ENCODE data around the gene PTPN4. TPM values are rescaled to one million over a fixed set of nuclear protein-coding genes. Genes with fewer than 3 reads are reported as not detected.

PTPN4 gene
- total RNA-seq, 1 donor from 2014 or later: 6.4 TPM

DNA sequence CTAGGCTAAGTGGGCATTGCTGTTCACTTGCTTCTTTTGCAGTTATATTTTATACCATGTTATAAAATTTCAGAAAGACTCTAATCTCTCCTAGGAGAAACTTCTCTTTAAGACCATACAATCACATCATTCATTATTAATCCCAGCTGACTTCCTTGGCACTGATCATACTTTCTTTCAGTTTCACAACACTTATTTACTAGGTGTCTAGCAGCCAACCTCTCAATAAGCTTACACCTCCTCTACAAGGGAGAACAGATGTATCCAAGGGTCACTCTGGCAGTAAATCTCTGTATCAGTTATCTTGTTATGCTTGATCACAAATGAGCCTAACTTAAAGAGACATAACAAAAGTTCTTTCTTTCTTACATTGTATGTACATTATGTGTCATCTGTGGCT is 183.3 kb downstream of the PTPN4 start:
- no peak overlapping the region for H3K4me3 ChIP-seq (ENCODE audit: low read depth, low read length)
- DNase-seq (ENCODE audit: low read depth): no peak
- TF ChIP-seq, protein P1, sequence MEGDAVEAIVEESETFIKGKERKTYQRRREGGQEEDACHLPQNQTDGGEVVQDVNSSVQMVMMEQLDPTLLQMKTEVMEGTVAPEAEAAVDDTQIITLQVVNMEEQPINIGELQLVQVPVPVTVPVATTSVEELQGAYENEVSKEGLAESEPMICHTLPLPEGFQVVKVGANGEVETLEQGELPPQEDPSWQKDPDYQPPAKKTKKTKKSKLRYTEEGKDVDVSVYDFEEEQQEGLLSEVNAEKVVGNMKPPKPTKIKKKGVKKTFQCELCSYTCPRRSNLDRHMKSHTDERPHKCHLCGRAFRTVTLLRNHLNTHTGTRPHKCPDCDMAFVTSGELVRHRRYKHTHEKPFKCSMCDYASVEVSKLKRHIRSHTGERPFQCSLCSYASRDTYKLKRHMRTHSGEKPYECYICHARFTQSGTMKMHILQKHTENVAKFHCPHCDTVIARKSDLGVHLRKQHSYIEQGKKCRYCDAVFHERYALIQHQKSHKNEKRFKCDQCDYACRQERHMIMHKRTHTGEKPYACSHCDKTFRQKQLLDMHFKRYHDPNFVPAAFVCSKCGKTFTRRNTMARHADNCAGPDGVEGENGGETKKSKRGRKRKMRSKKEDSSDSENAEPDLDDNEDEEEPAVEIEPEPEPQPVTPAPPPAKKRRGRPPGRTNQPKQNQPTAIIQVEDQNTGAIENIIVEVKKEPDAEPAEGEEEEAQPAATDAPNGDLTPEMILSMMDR (conservative IDR thresholded peaks at IDR 0.05; ENCODE audit: low read depth, low read length): no peak

DNA sequence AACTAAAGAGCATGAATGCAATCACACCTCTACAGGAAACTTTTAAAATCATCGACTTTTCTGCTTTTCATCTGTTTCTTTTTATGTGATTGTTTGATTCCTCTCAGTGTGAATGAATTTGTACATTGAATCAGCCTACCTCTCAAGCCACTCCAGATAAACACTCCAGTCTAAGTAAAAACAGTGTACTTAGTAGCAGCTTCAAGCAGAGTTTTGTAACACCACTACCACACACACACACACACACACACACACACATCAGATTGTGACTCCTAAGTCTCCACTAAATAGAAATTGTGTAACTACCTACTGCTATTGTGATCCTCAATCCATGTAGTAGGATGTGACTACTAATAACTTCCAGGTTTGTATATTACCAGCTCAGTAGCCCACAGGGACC is 187.8 kb downstream of the PTPN4 start:
- H3K4me3 ChIP-seq (ENCODE audit: low read depth, low read length): no peak overlapping the region
- DNase-seq (ENCODE audit: low read depth): no peak
- TF ChIP-seq, protein P1 (conservative IDR thresholded peaks at IDR 0.05; ENCODE audit: low read depth, low read length): no peak

DNA sequence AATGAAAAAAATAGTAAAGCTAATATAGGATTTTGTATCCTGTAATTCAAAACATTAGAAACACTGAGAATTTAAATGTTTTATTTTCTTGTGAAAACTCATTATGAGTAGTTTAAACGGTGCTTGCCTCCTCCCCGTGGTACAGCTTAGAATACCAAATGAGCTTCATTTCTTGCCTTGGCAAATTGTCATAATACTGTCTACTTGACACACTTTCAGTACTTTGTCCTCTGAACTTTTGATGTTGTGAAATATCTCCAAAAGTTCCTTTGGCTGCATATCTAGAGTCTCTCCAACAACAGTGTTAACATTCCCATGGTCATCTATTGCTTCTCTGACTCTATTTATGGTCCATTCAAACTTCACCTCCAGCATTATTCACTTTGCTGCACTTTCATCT is 191.2 kb downstream of the PTPN4 start:
- no peak for DNase-seq (ENCODE audit: low read depth)
- TF ChIP-seq, protein P1 (conservative IDR thresholded peaks at IDR 0.05; ENCODE audit: low read depth, low read length): no peak
- no peak overlapping the region for H3K4me3 ChIP-seq (ENCODE audit: low read depth, low read length)

DNA sequence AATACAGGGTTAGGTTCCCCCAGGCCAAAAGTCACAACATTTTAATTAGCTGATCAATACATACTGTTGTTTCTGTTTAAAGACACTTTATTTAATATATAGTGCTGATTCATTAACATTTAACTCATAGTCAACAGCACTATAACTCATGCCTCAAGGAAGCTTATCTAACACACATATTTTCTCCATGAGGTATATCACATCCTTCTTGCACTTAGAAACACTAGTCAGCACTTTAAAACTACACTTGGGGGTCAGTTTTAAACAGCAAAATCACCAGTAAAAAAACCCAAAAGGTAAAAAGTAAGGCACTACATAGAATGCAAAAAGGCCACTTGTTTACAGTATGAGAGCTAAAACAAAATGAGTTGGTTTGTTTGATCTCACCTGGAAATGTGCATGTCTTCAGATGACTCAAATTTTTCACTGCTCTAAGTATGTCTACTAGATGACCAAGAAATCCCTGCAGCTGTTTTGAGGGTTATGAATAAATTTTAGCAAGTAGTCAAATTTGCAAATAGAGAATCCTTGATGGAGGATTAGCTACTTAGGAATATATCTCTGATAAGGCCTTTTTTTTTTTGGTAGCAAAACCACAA is 199.0 kb downstream of the PTPN4 start:
- TF ChIP-seq, protein P1 (conservative IDR thresholded peaks at IDR 0.05; ENCODE audit: low read depth, low read length): no peak
- no peak overlapping the region for H3K4me3 ChIP-seq (ENCODE audit: low read depth, low read length)
- DNase-seq (ENCODE audit: low read depth): no peak

DNA sequence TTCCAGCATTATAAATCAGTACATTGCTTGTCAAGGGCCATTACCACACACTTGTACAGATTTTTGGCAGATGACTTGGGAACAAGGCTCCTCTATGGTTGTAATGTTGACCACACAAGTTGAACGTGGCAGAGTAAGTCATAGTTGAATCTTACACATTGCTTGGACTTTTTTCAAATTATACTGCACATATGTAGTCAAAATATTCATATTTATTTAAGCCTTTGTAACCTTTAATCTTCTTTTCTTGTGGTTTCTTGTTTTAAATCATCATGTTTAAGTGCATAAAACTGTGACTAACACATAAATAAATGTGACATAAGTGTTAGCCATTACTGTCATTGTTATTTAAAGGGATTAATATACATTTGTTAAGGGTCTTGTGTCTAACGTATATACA is 201.1 kb downstream of the PTPN4 start:
- no peak overlapping the region for H3K4me3 ChIP-seq (ENCODE audit: low read depth, low read length)
- DNase-seq (ENCODE audit: low read depth): no peak
- TF ChIP-seq, protein P1 (conservative IDR thresholded peaks at IDR 0.05; ENCODE audit: low read depth, low read length): no peak

DNA sequence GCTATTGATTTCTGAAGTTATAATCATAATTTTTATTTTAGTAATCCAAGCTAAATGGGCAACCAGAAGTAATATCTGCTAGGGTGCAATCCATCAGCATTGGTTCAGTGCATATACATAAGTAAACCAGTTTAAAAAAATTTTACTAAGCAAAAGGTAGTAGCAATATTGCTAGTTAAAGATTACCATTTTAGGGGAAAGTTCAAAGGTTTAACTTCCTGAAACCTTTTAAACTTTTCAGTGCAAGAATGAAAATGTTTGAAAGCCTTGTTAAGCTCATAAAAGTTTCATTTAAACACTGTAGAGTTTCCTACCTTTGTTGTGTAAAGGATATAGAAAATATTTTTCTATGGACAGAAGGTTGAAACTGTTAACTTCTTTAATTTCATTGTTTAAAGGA is 222.2 kb downstream of the PTPN4 start:
- TF ChIP-seq, protein P1 (conservative IDR thresholded peaks at IDR 0.05; ENCODE audit: low read depth, low read length): no peak
- no peak overlapping the region for H3K4me3 ChIP-seq (ENCODE audit: low read depth, low read length)

DNA sequence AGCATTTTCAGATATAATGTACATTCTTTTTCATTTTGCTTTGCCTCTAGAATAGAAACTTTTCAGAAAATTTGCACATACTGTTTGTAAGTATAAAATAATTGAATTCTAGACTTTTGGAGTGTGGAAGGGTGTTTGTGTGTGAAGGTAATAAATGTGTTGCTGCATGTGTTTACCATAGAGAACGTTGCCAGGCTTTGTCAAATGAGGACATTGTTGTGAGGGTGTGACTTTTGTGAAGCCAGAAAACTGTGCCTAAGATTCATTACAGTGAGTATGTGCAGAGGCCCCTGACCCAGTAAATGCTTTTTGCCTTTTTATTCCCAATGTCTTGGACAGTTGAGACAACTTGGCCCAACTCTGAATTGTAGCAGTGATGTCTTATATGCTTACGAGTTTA is 222.8 kb downstream of the PTPN4 start:
- no peak for DNase-seq (ENCODE audit: low read depth)
- TF ChIP-seq, protein P1 (conservative IDR thresholded peaks at IDR 0.05; ENCODE audit: low read depth, low read length): no peak
- no peak overlapping the region for H3K4me3 ChIP-seq (ENCODE audit: low read depth, low read length)

More for the DNA sequence above, 222.2 kb downstream of the PTPN4 start:
- no peak for DNase-seq (ENCODE audit: low read depth)

All from epithelial cell of proximal tubule (primary cell).